ENCODE measurements around the gene SLC25A23.

- TF ChIP-seq EZH2 (IDR thresholded peaks at IDR 0.05; ENCODE audit: borderline replicate concordance, low read depth, low read length, severe bottlenecking) (no peak), CTCF (IDR thresholded peaks at IDR 0.05; ENCODE audit: borderline replicate concordance, extremely low read depth, low read length, poor library complexity, severe bottlenecking) (no peak)
These were observed 19.8 kb downstream of the SLC25A23 start for GRCh38 chr19:6439743-6440142.
